DOHH2 (cell line): Measurements from ENCODE around the gene CAPN1.

ENCODE experiments used
- H3F3A ChIP-seq: fragments of 200-600 bp; sonication (generic), shearing (Covaris generic); 2 replicates; pipeline ENCODE4 v1.6.0; 2016; ENCODE audit warnings: antibody characterized with exemption, mild to moderate bottlenecking; ENCODE audit not compliant: control insufficient read depth, insufficient read depth
- H3K27ac ChIP-seq: fragments of 200-600 bp; sonication (generic); 2 replicates; pipeline ENCODE4 v1.5.1; 2014; ENCODE audit warnings: low read depth, mild to moderate bottlenecking, low read length, moderate library complexity
- H3K27me3 ChIP-seq: fragments of 200-600 bp; sonication (generic); 2 replicates; pipeline ENCODE4 v1.6.1; 2014; ENCODE audit warnings: mild to moderate bottlenecking, low read length, mixed read lengths; ENCODE audit not compliant: control insufficient read depth
- H3K36me3 ChIP-seq: fragments of 200-600 bp; sonication (generic); 2 replicates; pipeline ENCODE4 v1.6.1; 2014; ENCODE audit warnings: mild to moderate bottlenecking, low read length, moderate library complexity, mixed read lengths; ENCODE audit not compliant: control insufficient read depth
- H3K4me1 ChIP-seq: fragments of 200-600 bp; sonication (generic); 2 replicates; pipeline ENCODE4 v1.6.1; 2014; ENCODE audit warnings: mild to moderate bottlenecking, low read length, mixed read lengths; ENCODE audit not compliant: control insufficient read depth
- H3K4me2 ChIP-seq: fragments of 200-600 bp; sonication (generic); 2 replicates; pipeline ENCODE4 v1.6.0; 2014; ENCODE audit warnings: mild to moderate bottlenecking, low read length, moderate library complexity
- H3K4me3 ChIP-seq: fragments of 200-600 bp; sonication (generic); 2 replicates; pipeline ENCODE4 v1.5.1; 2014; ENCODE audit warnings: mild to moderate bottlenecking, low read length, mixed read lengths
- H3K79me2 ChIP-seq: fragments of 200-600 bp; sonication (generic); 2 replicates; pipeline ENCODE4 v1.6.1; 2014; ENCODE audit warnings: mild to moderate bottlenecking, low read length, mixed read lengths; ENCODE audit not compliant: control insufficient read depth
- H3K9me2 ChIP-seq: fragments of 200-600 bp; sonication (generic); replicated peaks from 2 replicates; pipeline ENCODE4 v1.6.1; 2014; ENCODE audit warnings: mild to moderate bottlenecking, low read length, mixed read lengths; ENCODE audit not compliant: control insufficient read depth
- H3K9me3 ChIP-seq: fragments of 200-600 bp; sonication (generic); 2 replicates; pipeline ENCODE4 v1.6.1; 2014; ENCODE audit warnings: antibody characterized with exemption, low read length, mixed read lengths; ENCODE audit not compliant: control insufficient read depth, insufficient read depth
- H4K20me1 ChIP-seq: fragments of 200-600 bp; sonication (generic); 2 replicates; pipeline ENCODE4 v1.6.0; 2014; ENCODE audit warnings: low read depth, mild to moderate bottlenecking, antibody characterized with exemption, low read length, moderate library complexity; ENCODE audit not compliant: control insufficient read depth, insufficient read depth
- CTCF ChIP-seq: fragments of 200-600 bp; sonication (generic); IDR thresholded peaks from one replicate; pipeline ENCODE4 v1.5.1; 2014; ENCODE audit warnings: antibody characterized with exemption, mild to moderate bottlenecking, low read depth, low read length; ENCODE audit not compliant: poor library complexity, severe bottlenecking
- EZH2phosphoT487 ChIP-seq: fragments of 200-600 bp; sonication (generic); IDR thresholded peaks from 2 replicates; pipeline ENCODE4 v1.6.1; 2017; ENCODE audit warnings: borderline replicate concordance, mild to moderate bottlenecking, antibody characterized with exemption, low read length, moderate library complexity, mixed read lengths

The CAPN1 gene

DNA sequence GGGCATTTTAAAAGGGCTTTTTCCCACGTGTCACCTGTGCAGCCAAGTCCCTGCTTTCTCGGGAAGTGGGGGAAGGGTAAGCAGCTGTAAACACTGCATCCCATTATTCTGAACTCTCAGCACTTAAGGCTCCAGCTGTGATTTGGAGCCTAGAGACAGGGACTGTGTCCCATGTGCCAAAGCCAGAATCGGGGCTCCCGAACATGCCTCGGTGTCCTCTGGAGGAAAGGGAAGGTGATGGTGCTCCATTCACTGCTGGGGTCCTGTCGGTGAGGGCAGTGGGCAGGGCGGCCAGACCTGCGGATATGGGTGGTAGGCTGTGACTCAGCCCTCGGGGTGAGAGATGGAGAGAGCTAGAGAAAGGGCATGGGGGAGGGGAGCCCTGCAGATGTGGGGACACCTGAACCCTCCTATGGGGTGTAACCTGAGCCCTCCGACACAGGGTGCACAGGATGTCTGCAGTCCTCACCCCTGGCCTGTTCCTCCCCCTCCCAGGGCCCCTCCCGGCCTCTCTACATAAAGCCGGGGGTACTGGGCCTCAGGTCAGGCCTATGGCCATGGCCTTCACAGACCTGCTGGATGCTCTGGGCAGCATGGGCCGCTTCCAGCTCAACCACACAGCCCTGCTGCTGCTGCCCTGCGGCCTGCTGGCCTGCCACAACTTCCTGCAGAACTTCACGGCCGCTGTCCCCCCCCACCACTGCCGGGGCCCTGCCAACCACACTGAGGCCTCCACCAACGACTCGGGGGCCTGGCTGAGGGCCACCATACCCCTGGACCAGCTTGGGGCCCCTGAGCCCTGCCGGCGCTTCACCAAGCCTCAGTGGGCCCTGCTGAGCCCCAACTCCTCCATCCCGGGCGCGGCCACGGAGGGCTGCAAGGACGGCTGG lies 31.8 kb downstream of the CAPN1 start:
- Histone ChIP-seq H3K9me3 (no peaks in the 10 kb centered on the region), H3K4me2 (no peak overlapping the region), H3K4me3 (no peak overlapping the region), H3K79me2 (no peaks in the 10 kb centered on the region), H3K27ac (no peak overlapping the region), H3K9me2 (no peaks in the 10 kb centered on the region), H3K36me3 (peaks cover 19% of the 10 kb centered on the region), H4K20me1 (no peaks in the 10 kb centered on the region), H3K4me1 (peaks cover 15% of the 10 kb centered on the region), H3K27me3 (no peaks in the 10 kb centered on the region), H3F3A (no peaks in the 10 kb centered on the region)
- TF ChIP-seq EZH2phosphoT487: no peak
- no peak for TF ChIP-seq CTCF

DNA sequence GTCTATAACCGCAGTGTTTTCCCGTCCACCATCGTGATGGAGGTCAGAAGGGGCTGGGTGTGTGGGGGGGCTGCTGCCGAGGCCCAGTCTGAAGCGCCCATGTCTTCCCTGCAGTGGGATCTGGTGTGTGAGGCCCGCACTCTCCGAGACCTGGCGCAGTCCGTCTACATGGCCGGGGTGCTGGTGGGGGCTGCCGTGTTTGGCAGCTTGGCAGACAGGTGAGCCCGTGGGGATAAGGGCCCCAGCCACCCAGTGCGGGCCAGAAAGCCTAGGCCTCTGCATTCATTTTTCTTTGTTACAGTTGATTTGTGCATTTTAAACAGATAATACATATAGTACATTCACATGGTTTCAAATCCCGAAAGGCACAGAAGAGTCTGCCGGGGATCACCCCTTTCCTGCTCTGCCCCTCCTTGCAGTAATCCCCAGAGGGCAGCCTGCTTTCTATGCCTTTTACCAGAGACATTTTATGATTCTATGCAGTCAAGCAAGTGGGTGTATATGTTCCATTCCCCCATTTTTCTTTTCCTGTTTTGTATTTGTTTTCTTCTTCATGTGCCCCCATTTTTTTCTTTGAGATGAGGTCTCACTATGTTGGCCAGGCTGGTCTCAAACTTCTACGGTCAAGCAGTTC lies 32.6 kb downstream of the CAPN1 start:
- Histone ChIP-seq H4K20me1 (no peaks in the 10 kb centered on the region), H3K4me3 (no peak overlapping the region), H3K4me2 (no peak overlapping the region), H3K36me3 (peaks cover 15% of the 10 kb centered on the region), H3K27me3 (no peaks in the 10 kb centered on the region), H3K9me3 (no peaks in the 10 kb centered on the region), H3K79me2 (no peaks in the 10 kb centered on the region), H3K27ac (no peak overlapping the region), H3K4me1 (peaks cover 15% of the 10 kb centered on the region), H3K9me2 (no peaks in the 10 kb centered on the region), H3F3A (no peaks in the 10 kb centered on the region)
- TF ChIP-seq EZH2phosphoT487: no peak
- TF ChIP-seq CTCF: no peak

GRCh38 chr11:65215441-65216076 lies 33.8 kb downstream of the CAPN1 start:
- Histone ChIP-seq H4K20me1 (no peaks in the 10 kb centered on the region), H3K27ac (no peak overlapping the region), H3K4me1 (peaks cover 15% of the 10 kb centered on the region), H3K36me3 (peaks cover 3% of the 10 kb centered on the region), H3K9me2 (no peaks in the 10 kb centered on the region), H3K4me3 (no peak overlapping the region), H3F3A (no peaks in the 10 kb centered on the region), H3K9me3 (no peaks in the 10 kb centered on the region), H3K79me2 (no peaks in the 10 kb centered on the region), H3K4me2 (no peak overlapping the region), H3K27me3 (no peaks in the 10 kb centered on the region)
- TF ChIP-seq EZH2phosphoT487 (no peak), CTCF (no peak)
